HepG2 (cell line): Measurements from ENCODE around the gene YIPF4. TPM values are rescaled to one million over a fixed set of nuclear protein-coding genes. Genes with fewer than 3 reads are reported as not detected.
"Not testable (repeated sequence)": the region's sequence is repeated elsewhere in the genome, so short reads cannot be mapped to it uniquely, and the experiment has no call there.

ENCODE experiments used
- ATAC-seq: fragments of 200-7000 bp; cut with Tn5 transposase; 3 replicates; pipeline ENCODE4 v1.9.1; 2020; ENCODE audit warnings: mild to moderate bottlenecking, moderate library complexity
- BruUV-seq: library from RNA; stranded (reverse); fragments of 400-500 nt; replicated peaks from 2 replicates; lab custom pipeline; 2021; lab: Mats Ljungman, UMichigan
- CTCF ChIA-PET: fragments of 300-600 bp; formaldehyde crosslinking; extraction: SDS; loops from one replicate; lab custom pipeline; 2021; ENCODE audit warnings: low total read pairs, inconsistent platforms, low intra/inter-chr PET ratio; lab: Yijun Ruan, JAX
- POLR2A ChIA-PET: fragments of 350-600 bp; sonication (Branson Sonifier 250); formaldehyde crosslinking; loops from one replicate; lab custom pipeline; 2020; ENCODE audit warnings: antibody characterized with exemption, inconsistent platforms; lab: Yijun Ruan, JAX
- DNase-seq: peaks from one replicate; pipeline ENCODE4 v3.0.0-alpha.2; 2015; ENCODE audit warnings: low spot score
- FAIRE-seq: peaks from 3 replicates; lab custom pipeline; 2011; peaks lifted over from hg19 to GRCh38; lab: Jason Lieb, UNC
- H2AFZ ChIP-seq: one replicate; pipeline ENCODE4 v1.6.1; 2011; ENCODE audit warnings: low read length, inconsistent platforms
- H3K27ac ChIP-seq: fragments of 300-600 bp; 3 replicates; pipeline ENCODE4 v1.8.0; 2011; ENCODE audit warnings: mixed run types, mild to moderate bottlenecking, mixed read lengths, low read length, inconsistent platforms; ENCODE audit not compliant: insufficient read depth; ENCODE audit errors: extremely low read length
- H3K27me3 ChIP-seq, 2 experiments: fragments of 200-600 bp in 1 of 2; 2 replicates in 1 of 2; 3 replicates in 1 of 2; pipeline versions ENCODE4 v1.6.0 to v1.8.0; 2011; ENCODE audit warnings: low read length in 2 of 2, mild to moderate bottlenecking in 2 of 2, moderate library complexity in 2 of 2, inconsistent platforms in 1 of 2; ENCODE audit not compliant: insufficient read depth in 2 of 2, control insufficient read depth in 1 of 2
- H3K36me3 ChIP-seq, 2 experiments: fragments of 200-600 bp in 1 of 2; replicated peaks in 1 of 2; 2 replicates in 1 of 2; 3 replicates in 1 of 2; pipeline versions ENCODE4 v1.5.1 to v1.8.0; 2011; ENCODE audit warnings: low read length in 2 of 2, inconsistent platforms in 1 of 2; ENCODE audit not compliant: insufficient read depth in 2 of 2, control insufficient read depth in 1 of 2
- H3K4me1 ChIP-seq: 2 replicates; pipeline ENCODE4 v1.5.1; 2012; ENCODE audit warnings: low read length, inconsistent platforms; ENCODE audit not compliant: insufficient read depth
- H3K4me2 ChIP-seq: 2 replicates; pipeline ENCODE4 v1.6.0; 2011; ENCODE audit warnings: low read depth, low read length, inconsistent platforms
- H3K4me3 ChIP-seq, 3 experiments: fragments of 200-600 bp in 1 of 3; sonication (generic), shearing (Covaris generic) in 1 of 3; replicated peaks in 1 of 3; 2 replicates each; pipeline ENCODE4 v1.5.1; 2011 to 2016; ENCODE audit warnings: low read length in 3 of 3, inconsistent platforms in 2 of 3, low read depth in 2 of 3, mild to moderate bottlenecking in 2 of 3, control low read depth in 1 of 3, mixed read lengths in 1 of 3; ENCODE audit not compliant: insufficient read depth in 1 of 3
- H3K79me2 ChIP-seq: one replicate; pipeline ENCODE4 v1.6.1; 2011; ENCODE audit warnings: low read length, inconsistent platforms; ENCODE audit not compliant: insufficient read depth
- H3K9ac ChIP-seq: 2 replicates; pipeline ENCODE4 v1.6.0; 2011; ENCODE audit warnings: mild to moderate bottlenecking, low read depth, low read length, inconsistent platforms; ENCODE audit not compliant: insufficient read depth
- H3K9me3 ChIP-seq: 2 replicates; pipeline ENCODE4 v1.5.1; 2012; ENCODE audit warnings: mild to moderate bottlenecking, low read length
- H4K20me1 ChIP-seq: 2 replicates; pipeline ENCODE4 v1.6.0; 2011; ENCODE audit warnings: inconsistent platforms, mild to moderate bottlenecking, low read length, moderate library complexity; ENCODE audit not compliant: insufficient read depth
- POGZ ChIP-seq: sonication (generic); formaldehyde crosslinking; IDR thresholded peaks from 2 replicates; pipeline ENCODE4 v1.4.0; 2020; ENCODE audit warnings: mild to moderate bottlenecking, missing genetic modification reagents
- SALL1 ChIP-seq: sonication (generic); formaldehyde crosslinking; IDR thresholded peaks from 2 replicates; pipeline ENCODE4 v1.8.0; 2022; ENCODE audit warnings: mild to moderate bottlenecking, missing genetic modification reagents
- ZMYM3 ChIP-seq: sonication (generic); formaldehyde crosslinking; IDR thresholded peaks from 2 replicates; pipeline ENCODE4 v1.5.1; 2020; ENCODE audit warnings: mild to moderate bottlenecking, missing genetic modification reagents
- ZNF121 ChIP-seq: sonication (generic); formaldehyde crosslinking; IDR thresholded peaks from 2 replicates; pipeline ENCODE4 v1.5.0; 2020; ENCODE audit warnings: mild to moderate bottlenecking, missing genetic modification reagents
- ZNF460 ChIP-seq: sonication (generic); formaldehyde crosslinking; IDR thresholded peaks from 2 replicates; pipeline ENCODE4 v1.5.1; 2020; ENCODE audit warnings: missing genetic modification reagents, mild to moderate bottlenecking, borderline replicate concordance
- ZNF543 ChIP-seq: sonication (generic); formaldehyde crosslinking; IDR thresholded peaks from 2 replicates; pipeline ENCODE4 v1.4.0; 2020; ENCODE audit warnings: mild to moderate bottlenecking, missing genetic modification reagents
- ZNF572 ChIP-seq: sonication (generic); formaldehyde crosslinking; IDR thresholded peaks from 2 replicates; pipeline ENCODE4 v1.5.1; 2020; ENCODE audit warnings: mild to moderate bottlenecking, missing genetic modification reagents
- ZNF770 ChIP-seq: sonication (generic); formaldehyde crosslinking; IDR thresholded peaks from 2 replicates; pipeline ENCODE4 v1.5.0; 2020; ENCODE audit warnings: mild to moderate bottlenecking, missing genetic modification reagents
- WGBS: methylation state at CpG from one replicate; pipeline ENCODE4 v1.1.6; 2017; ENCODE audit warnings: low lambda C conversion rate; 5-methylcytosine and 5-hydroxymethylcytosine counted together
- in situ Hi-C: cut with HindIII; loops from 2 replicates; pipeline ENCODE4 v1.10.0; 2017; ENCODE audit warnings: low pct_unique_long_range_greater_than_20kb; ENCODE audit not compliant: extremely low pct_ligation_motif_present
- intact Hi-C: fragments of 100-400 bp; cut with micrococcal nuclease; formaldehyde crosslinking; loops from one replicate; pipeline ENCODE4 v1.10.0; 2022; ENCODE audit not compliant: unreplicated experiment
- polyA plus RNA-seq, 8 experiments: library from polyadenylated mRNA; depleted of rRNA in 3 of 8; stranded (reverse) in 7 of 8; unstranded in 1 of 8; fragments of >200 nt; fragmentation: Illumina TruSeq in 4 of 8; extraction: Trizol in 4 of 8; gene quantifications; 2 replicates each; pipeline versions ENCODE4 v1.2.1 to v1.2.3, GENCODE V29; 2011 to 2016; ENCODE audit warnings: low read depth in 4 of 8, missing spikeins in 1 of 8, mixed read lengths in 1 of 8; ENCODE audit not compliant: insufficient read depth in 1 of 8
- total RNA-seq, 5 experiments: library from RNA; depleted of rRNA; stranded (reverse); fragments of >200 nt; fragmentation: Illumina TruSeq; extraction: Trizol; gene quantifications; 2 replicates each; pipeline ENCODE4 v1.2.3, GENCODE V29; 2016; ENCODE audit warnings: low read depth in 1 of 5

Gene YIPF4
- total and polyA plus RNA-seq, 2 of the 13 experiments (the other 11 are each of a cell fraction or from before 2014, with no cell fraction given) = 19.0 to 43.9 TPM

DNA sequence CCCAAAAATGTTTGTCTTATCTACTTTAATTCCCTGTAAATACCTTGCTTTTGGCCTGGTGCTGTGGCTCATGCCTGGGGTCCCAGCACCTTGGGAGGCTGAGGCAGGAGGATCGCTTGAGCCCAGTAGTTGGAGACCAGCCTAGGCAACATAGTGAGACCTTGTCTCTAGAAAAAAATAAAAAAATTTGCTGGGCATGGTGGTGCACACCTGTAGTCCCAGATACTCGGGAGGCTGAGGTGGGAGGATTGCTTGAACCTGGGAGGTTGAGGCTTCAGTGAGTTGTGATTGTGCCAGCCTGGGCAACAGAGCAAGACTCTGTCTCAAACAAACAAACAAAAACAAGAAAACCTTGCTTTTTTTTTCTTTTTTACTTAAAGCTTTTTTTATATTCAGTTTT is 85.3 kb downstream of the YIPF4 start:
- peak; percentile 83 for TF ChIP-seq ZMYM3 (CRISPR knock-in tag)
- TF ChIP-seq ZNF121 (CRISPR knock-in tag) = peak; percentile 77
- 0 out of 2 replicates have a peak, but pooled peaks have one; percentile 42 for TF ChIP-seq ZNF543 (CRISPR knock-in tag)
- peak; percentile 53 for TF ChIP-seq POGZ (CRISPR knock-in tag)
- TF ChIP-seq SALL1 (CRISPR knock-in tag) = 0 out of 2 replicates have a peak, but pooled peaks have one; percentile 19
- TF ChIP-seq ZNF460 (CRISPR knock-in tag) = peak; percentile 88
- peak; percentile 92 for TF ChIP-seq ZNF770
- 0 out of 2 replicates have a peak, but pooled peaks have one; percentile 27 for TF ChIP-seq ZNF572 (CRISPR knock-in tag)
- CTCF ChIA-PET, DNase-seq, intact Hi-C loops, in situ Hi-C loops, H3K9ac ChIP-seq, BruUV-seq, H3K36me3 ChIP-seq, FAIRE-seq, H2AFZ ChIP-seq, H3K9me3 ChIP-seq, ATAC-seq, H3K27me3 ChIP-seq, H3K4me3 ChIP-seq, H3K27ac ChIP-seq: not testable (repeated sequence)
- peak overlapping the region; percentile 18; the same call in 1 of the 2 replicates for H3K4me2 ChIP-seq
- H3K4me1 ChIP-seq = peaks cover 76% of the 10 kb centered on the region
- 90% methylated on average over 2 of the region's 2 CpGs for WGBS
- H4K20me1 ChIP-seq = peaks cover 76% of the 10 kb centered on the region
- H3K79me2 ChIP-seq = peaks cover 100% of the 10 kb centered on the region
- POLR2A ChIA-PET = interaction anchor here (0.5 kb wide), 1 partner anchor 8 kb away, joined by 3 read pairs; no protein-coding TSS in a partner anchor
